ENCODE data around the gene ANAPC2.
A peak's percentile ranks its signal among the peaks of the same experiment; 100 is the strongest.

The ANAPC2 gene

DNA sequence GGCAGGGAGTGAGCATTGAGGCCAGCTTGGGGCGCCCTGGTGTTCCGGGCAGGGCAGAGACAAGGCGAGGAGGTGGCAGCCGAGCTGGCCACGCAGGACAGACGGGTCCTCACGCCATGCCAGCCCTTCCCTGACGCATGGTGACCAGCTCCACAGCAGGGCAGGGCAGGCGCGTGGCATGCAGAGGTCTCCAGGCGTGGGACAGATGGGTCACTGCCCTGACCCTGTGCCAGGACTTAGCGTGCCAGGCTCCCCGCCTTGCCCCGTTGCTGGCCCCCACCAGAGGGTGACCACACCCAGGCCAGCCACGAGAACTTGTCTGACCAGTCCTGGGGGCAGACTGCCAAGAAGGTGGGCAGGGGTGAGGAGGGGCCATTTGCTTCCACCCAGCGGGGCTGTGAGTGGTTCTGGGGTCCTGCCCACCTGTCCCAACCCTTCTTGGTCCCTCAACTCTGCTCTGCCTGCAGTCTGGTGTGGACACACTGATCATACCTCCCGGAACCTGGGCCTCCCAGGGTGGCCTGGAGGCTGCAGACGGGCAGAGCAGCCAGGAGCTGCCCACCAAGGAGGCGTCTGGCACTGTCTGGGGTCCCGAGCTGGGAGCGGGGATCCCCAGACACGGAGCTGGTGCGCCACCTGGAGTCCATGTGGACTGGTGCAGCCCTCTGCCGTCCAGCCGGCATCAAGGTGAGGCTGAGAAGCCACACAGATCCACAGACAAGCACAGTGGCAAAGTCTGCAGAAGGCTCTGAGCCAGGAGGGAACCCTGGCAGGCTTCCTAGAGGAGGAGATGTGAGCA lies 38.9 kb upstream of the ANAPC2 start, which contains the start of gene RNF224:
TSS of gene RNF224 (plus strand) at position 449 of the 799 bp plus-strand sequence. CDS start 834 bp downstream, outside the sequence.
- DNase-seq, result peak; percentile 87

DNA sequence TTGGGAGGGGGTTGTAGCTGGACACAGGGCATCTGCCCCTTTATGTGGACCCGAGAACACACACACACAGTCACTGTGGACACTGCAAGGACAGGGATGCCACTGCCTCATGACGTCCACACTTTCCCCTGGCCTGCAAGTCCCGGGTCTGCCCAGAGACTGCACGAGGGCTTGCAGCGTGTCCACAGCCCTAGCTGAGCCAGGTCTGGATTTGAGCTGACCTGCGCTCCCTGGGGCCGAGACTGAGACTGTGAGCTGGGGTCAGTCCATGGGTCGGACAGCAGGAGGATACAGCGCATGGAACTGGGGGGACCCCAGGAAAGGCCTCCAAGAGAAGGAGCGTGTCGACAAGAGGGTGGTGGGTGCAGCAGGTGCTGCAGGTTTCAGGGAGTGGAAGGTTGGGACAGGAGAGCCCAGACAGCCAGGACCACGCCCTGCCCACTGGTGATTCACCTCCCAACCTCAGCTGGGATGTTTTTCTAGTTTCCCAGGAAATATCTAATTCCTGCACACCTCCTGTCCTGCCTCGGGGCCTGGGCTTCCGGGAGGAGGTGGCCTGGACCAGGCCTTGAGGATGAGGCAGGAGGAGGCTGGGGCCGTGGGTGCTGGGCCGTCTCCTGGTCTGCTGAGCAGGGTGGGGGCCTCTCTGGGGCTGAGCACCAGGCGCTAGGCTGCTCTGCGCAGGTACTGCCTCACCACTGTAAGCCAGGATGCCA lies 38.1 kb upstream of the ANAPC2 start:
- no peak for DNase-seq

- DNase-seq, result no peak
Measured at GRCh38 chr9:137225699-137226331, 37.5 kb upstream of the ANAPC2 start.

GRCh38 chr9:137224830-137225694 lies 36.7 kb upstream of the ANAPC2 start, which contains the start of gene CYSRT1:
Gene CYSRT1 (plus strand): TSS chr9:137225174. CDS start chr9:137225622, 448 bp downstream.
- DNase-seq, result no peak

GRCh38 chr9:137223078-137223970 lies 35.0 kb upstream of the ANAPC2 start:
- peak; percentile 96 for DNase-seq

GRCh38 chr9:137222190-137223077 lies 34.1 kb upstream of the ANAPC2 start, which contains the start of gene RNF208:
Gene RNF208 (minus strand): TSS chr9:137222240. CDS start chr9:137221212, 1,028 bp downstream.
- DNase-seq, result peak; percentile 46

DNA sequence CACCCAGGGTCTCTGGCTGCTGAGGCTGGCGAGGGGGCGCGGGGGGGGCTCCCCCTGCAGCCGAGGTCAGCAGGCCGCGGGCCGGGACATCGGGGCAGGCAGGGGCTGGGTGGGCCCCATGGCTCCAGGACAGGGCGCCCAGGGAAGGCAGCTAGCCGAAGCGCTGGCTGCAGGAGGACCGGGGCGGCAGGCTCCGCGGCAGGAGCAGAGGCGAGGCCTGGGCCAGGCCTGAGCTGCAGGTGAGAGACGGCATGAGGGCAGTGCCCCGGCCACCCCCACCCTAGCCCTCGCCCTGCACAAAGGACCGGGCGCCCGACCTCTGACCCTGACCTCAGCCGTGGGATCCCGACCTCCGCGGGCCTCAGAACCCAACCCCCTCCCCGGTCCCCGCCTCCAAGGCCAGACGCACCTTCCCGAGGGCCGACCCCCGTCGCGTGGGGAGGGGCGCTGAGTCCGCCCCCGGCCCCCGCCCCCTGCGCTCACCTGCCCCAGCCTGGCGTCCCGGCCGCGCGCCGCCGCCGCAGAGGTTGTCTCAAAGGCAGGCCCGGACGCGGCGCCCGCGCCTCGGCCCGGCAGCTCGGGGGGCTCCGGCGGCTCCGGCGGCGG lies 33.2 kb upstream of the ANAPC2 start:
- DNase-seq, result no peak

- DNase-seq, result no peak
Measured at GRCh38 chr9:137221095-137221505, 32.7 kb upstream of the ANAPC2 start.

- DNase-seq, result no peak
Measured at GRCh38 chr9:137220317-137221094, 32.1 kb upstream of the ANAPC2 start.

- no peak for DNase-seq
Measured at GRCh38 chr9:137219757-137220316, 31.5 kb upstream of the ANAPC2 start.

DNA sequence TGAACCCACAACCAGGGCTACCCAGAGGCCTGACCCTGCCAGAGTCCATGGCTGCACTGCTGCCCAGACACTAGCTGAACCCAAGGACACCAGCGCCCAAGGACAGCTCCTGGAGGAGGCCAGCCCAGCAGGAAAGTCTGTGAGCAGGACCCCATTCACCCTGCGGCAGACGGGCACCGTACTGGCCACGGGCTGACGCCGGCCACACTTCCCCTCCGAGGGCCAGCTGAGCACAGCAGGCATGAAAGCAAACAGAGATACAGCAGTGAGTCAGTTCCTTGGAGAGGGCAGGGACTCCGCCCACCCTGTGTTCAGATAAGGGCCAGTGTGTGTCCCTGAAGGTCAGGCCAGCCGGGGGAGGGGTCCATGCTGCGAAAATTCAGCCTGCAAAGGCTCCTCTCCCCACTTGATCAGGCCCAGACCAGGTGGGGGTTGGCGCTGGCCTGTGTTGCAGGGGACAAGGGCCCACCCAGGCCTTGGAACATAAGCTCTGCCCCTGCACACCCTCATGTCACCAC lies 30.5 kb upstream of the ANAPC2 start:
- no peak for DNase-seq

- no peak for DNase-seq
Measured at GRCh38 chr9:137218212-137218753, 29.9 kb upstream of the ANAPC2 start.

GRCh38 chr9:137217276-137218211 lies 29.2 kb upstream of the ANAPC2 start:
- DNase-seq, result no peak

GRCh38 chr9:137216188-137216965 lies 28.0 kb upstream of the ANAPC2 start:
- DNase-seq, result no peak

GRCh38 chr9:137215196-137215986 lies 27.0 kb upstream of the ANAPC2 start:
- DNase-seq, result no peak

Measured in activated T-cell treated with anti-CD3 and anti-CD28 coated beads, Interleukin-2, amount 50 U/mL, for 1 hour (primary cell).